SU-DHL-6 (cell line): ENCODE data around the gene MED10.

Experiments used
- EZH2phosphoT487 ChIP-seq: fragments of 200-600 bp; sonication (generic), shearing (Covaris generic); conservative IDR thresholded peaks from 2 replicates; pipeline ENCODE4 v1.6.1; 2018; ENCODE audit warnings: mild to moderate bottlenecking, antibody characterized with exemption, low read length, moderate library complexity, mixed read lengths
- TF ChIP-seq, protein P1 (sequence below): fragments of 200-600 bp; sonication (generic); IDR thresholded peaks from one replicate; pipeline ENCODE4 v1.5.1; 2017; ENCODE audit warnings: antibody characterized with exemption, mild to moderate bottlenecking, low read length, moderate library complexity; ENCODE audit not compliant: insufficient read depth, poor library complexity, severe bottlenecking

- TF ChIP-seq, protein P1, sequence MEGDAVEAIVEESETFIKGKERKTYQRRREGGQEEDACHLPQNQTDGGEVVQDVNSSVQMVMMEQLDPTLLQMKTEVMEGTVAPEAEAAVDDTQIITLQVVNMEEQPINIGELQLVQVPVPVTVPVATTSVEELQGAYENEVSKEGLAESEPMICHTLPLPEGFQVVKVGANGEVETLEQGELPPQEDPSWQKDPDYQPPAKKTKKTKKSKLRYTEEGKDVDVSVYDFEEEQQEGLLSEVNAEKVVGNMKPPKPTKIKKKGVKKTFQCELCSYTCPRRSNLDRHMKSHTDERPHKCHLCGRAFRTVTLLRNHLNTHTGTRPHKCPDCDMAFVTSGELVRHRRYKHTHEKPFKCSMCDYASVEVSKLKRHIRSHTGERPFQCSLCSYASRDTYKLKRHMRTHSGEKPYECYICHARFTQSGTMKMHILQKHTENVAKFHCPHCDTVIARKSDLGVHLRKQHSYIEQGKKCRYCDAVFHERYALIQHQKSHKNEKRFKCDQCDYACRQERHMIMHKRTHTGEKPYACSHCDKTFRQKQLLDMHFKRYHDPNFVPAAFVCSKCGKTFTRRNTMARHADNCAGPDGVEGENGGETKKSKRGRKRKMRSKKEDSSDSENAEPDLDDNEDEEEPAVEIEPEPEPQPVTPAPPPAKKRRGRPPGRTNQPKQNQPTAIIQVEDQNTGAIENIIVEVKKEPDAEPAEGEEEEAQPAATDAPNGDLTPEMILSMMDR = no peak
- TF ChIP-seq EZH2phosphoT487 = no peak
Measured at GRCh38 chr5:6376974-6377520, 1.3 kb downstream of the MED10 start.
